SHP77 (cell line): ENCODE measurements around the gene DGKB.

Experiments
- DNase-seq, 2 experiments: peaks; one replicate each; lab custom pipeline; 2025; lab: John Stamatoyannopoulos, UW

The DGKB gene

DNA sequence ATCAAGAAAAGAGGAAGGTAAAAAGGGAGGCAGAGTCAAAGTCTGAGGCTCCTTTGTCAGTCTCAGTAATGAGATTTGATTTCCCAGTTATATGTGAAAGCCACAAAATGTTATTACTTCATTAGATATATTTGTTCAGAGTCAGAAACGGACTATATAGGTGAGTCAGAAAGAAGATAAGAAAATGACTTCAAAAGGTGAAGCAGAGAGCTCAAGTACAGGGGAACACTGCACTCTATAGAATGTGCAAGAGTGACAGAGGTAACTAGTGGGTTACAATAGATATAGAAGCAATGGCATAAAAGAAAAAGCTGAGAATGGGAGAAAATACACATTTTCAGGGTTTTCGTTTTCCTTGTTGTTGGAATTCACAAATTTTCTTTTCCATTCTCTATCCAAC is 43.3 kb downstream of the DGKB start:
- no peak for DNase-seq

DNA sequence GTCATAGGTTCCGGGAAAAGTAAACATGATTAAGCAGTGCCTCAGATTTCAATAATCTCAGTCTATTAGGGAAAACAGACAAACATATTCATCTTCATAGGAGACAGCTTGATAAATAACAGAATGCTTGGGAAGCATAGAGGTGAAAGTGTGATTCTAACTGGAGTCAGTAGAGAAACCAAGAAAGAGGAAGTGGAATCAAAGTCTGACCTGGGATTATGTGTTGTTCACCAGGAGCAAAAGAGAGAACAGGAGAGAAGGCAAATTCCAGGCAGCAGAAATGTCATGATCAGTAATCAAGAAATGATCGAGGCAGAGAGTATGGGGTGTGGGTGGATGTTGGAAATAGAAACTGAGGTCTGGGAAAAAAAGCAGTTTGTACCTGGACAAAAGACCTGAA is 43.7 kb downstream of the DGKB start:
- DNase-seq, result no peak

DNA sequence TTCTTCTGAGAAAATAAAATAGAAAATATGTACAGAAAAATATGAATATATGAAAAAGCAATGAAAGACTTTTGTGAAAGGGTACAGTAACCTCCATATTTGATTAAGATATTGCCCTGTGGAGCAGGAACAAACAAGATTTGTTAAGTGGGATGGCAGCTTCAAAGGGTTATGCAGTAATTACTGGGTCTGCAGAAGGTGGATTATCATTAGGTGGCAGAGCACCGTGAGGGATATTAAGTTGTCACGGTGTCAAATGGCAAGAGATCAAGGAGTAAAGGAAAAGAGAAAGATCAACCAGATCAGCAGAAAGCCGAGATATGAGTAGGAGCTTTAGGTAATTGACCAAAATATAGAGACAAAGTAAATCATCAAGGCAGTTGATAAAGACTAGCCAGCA is 44.1 kb downstream of the DGKB start:
- no peak for DNase-seq

DNA sequence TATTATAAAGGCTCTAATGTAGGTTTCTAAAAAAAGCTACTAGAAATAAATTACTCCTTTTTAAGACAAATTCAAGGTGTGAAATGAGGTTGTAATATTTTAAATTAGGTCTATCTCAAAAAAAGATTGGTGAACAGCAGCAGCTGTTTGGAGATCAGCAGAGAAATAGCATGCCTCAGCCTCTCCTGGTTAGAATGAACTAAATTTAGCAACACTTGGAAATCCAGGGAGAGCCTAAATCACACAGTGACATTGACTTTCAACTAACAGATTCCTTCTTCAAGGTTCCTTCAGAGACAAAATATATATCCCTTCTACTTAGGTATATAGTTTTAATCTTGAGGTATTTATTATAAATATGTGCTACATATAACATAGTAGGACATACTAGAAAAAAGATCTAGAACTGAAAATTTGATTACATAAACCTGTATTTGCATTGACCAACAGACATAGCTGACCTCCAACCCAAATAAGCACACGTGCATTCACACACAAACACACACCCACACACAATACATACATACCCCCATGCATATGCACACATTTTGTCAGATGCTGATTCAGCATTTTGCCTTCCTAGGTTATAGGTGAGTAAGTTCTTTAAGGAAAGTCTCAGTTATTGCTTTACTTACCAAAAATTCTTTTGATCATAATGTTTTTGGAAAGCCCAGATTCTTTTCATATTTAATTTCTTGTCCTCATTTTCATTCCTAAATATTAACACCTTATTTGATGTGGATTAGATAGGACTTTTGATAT is 47.3 kb downstream of the DGKB start:
- peak in 1 of 2 experiments; percentile 10 for DNase-seq

DNA sequence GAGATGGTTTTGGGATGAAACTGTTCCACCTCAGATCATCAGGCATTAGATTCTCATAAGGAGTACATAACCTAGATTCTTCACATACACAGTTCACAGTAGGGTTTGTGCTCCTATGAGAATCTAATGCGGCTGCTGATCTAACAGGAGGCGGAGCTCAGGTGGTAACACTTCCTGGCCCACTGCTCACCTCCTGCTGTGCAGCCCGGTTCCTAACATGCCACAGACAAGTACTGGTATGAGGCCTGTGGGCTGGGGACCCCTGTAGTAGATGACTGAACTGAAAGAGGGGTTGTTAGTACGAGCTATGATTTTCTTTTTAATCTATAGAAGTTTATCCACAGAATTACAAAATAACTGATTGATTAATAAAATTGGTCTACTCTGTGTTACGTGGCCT is 48.1 kb downstream of the DGKB start:
- no peak for DNase-seq

DNA sequence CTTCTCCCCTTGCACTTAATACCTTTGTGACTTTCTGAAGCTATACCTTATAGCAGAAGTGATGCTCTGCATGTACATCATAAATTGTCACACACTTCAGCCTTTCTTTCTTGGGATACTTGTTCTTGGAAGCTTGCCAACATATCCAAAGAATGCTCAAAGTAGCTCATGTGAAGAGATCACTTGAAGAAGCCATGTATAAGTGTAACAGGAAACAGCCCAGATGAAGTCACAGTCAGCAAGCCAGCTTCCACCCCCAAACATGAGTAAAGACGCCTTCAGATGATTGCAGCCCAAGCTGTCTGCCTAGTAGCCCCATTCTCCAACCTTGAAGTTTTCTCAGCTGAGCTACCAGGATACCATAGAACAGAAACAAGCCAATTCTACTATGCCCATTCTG is 50.9 kb downstream of the DGKB start:
- DNase-seq, result no peak

DNA sequence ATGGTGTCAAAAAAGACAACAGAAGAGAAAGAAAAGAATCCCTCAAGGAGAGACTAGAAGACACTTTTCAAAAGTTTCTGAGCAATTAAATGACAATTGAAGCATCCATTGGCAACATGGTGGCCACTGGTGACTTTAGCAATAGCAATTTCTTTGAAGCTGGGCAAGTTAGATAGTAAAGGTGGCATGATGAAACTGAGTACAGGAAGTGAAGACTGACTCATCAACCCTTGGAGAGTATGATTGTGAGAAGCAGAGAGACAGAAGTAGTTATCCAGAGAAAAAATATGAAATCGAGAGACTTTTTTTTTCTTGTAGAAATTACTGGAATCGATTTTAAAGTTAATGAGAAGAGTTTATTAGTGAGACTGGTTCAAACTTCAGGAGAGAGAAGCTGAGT is 52.5 kb downstream of the DGKB start:
- no peak for DNase-seq

DNA sequence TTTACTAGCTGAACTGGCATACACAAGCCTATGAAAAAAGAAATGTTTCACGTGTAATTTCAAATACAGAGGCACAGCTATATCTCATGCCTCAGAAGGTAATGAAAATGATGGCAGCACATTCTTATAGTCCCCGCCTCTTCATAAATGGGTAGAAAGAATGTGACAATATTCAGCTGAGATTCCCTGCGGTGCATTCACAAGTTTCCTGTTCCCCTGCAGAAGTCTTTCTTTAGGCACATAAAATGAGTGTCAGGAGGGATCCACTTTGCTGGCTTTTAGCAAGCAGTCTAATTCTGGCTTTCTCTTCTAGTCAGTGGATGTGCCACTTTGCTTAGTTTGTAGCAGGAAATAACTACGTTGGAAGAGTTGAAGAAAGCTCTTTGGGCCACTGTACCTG is 56.1 kb downstream of the DGKB start:
- DNase-seq, result no peak

DNA sequence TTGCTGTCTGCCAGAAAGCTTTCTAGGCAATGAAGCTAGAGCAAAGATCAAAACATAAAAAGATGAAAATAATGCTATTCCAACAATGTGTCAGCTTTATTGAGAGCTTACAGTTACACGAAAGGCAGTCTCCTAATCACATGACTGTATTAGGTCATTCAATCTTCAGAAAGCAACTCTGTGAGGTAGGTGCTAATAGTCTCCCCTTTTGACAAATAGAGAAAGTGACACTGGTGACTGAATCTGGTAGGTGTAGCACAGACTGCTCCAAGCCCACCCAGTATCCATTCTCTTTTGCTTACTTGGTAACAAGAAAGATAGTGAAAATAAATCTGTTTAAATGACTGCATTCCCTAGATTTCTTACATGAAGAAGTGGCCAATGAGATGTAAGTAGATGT is 58.8 kb downstream of the DGKB start:
- DNase-seq, result no peak

DNA sequence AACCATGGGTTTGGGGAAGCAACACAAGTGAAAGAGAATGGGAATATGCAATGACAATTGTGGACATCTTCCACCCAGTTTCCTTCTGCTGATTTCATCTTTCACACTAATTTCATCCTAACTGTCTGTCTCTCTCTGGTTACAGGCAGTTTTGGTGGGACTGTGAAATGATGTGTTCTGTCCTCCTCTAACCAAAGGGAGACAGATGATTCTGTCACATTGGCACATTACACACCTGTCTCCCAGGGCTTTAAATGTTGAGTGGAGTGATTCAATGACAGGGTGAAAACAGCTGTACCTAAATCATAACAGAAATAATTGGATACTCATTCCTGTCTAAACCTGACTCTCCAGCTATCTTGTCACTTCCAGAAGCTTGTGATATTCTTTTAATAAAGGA is 60.0 kb downstream of the DGKB start:
- no peak for DNase-seq

DNA sequence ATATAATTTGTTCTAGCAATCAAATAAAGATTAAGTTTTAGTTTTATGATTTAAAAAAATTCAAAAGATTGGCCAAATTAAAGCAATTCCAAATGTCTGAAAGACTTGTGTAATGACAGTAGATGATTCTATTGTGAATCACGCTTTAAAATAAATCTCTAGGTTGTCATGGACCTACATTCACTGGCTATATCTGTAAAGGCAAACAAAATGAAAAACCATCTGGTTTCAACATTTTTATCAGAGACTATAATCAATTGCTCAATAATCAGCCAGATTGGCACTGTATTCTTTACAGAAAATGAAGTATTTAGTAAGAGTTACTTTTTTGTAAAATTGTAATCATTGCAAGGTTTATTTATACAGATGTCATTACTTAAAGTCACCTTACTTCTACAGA is 60.7 kb downstream of the DGKB start:
- no peak for DNase-seq

DNA sequence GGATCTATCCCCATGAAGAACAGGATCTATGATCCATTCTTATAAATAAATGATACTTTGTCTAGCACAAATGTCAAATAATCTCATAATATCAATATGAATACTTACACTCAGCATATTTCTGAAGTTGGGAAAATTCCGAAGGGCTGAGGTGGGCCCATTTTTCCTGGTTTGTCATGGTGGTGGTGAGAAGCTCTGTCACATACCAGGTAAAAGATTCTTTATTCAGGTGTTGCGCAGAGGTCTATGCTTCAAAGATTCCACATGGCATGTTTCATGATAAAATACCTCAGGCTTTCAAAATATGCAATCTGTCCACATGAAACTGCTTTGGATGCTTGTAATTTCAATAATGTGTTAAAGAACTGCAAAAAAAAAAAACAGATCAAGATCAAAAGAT is 61.5 kb downstream of the DGKB start:
- no peak for DNase-seq

DNA sequence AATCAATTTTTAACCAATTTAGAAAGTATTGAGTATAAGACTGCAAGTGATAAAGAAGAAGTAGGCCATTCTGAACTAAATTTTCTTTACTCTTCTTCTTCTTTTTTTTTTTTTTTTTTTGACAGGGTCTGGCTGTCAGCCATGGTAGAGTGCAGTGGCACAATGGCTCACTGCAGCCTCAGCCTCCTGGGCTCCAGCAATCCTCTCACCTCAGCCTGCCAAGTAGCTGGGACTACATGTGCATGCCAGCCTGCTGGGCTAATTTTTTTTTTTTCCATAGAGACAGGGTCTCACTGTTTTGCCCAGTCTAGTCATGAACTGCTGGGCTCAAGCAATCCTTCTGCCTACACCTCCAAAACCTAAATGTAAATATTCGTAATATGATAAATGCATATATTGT is 63.2 kb downstream of the DGKB start:
- peak in 1 of 2 experiments; percentile 40 for DNase-seq

DNA sequence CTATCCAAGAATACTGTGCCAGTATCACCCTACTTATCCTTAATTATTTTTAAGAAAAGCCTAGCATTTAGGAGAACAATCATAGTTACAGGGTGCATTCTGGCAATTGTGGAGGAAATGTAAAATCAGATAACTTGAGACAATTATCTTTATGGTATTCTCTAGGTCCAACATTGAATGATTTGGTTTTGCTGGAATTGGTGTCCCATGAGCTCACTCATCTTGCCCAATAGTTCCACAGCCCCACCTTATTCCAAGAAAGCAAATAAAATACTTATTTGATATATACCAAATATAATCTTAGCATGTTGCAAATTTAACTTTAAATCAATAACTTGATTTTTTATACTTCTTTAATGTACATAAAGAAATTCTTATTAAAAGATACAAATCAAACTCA is 65.3 kb downstream of the DGKB start:
- DNase-seq, result no peak

DNA sequence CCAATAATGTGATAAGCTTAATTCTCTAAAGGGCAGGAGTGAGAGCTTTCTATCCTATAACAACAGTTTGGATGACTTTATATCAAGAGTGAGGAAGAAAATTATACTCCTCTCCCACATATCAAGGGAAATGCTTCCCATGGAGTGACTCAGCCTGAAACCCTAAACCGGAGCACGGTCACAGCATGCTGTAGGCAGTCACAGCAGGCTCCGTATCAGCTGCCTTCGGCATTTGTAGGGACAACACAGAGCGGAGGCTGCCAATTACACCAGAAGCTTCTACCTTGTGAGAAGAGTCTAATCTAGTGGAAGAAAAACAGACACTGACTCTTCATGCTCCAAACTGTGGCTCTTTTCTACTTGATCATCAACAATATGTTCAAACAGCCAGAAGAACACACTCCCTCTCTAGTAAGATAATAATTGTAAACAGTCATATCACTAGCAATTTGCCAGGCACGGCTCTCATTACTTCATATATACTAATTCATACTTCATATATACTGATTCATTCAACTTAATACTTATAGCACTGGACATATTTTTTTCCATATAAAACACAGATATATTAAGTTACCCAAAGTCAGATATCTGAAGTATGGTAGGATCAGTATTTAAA is 65.9 kb downstream of the DGKB start:
- DNase-seq, result peak; percentile 76 to 89

DNA sequence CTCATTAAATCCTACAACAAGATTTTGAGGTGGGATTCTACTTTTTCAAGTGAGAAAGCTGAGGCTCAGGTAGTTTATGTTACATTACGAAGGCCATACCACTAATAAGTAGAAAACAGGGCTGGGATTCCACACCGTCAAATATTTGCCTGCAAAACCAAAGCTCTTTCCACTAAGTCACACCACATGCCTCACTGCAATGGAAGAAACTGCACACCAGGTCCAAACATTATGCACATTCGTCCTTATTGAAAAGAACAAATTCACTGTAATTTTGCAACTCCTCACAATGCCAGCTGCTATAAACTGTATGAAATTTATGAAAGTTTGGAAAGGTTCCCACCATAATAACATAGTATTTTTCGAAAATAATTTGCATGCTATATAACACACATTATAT is 66.5 kb downstream of the DGKB start:
- DNase-seq, result peak; percentile 8 to 9

DNA sequence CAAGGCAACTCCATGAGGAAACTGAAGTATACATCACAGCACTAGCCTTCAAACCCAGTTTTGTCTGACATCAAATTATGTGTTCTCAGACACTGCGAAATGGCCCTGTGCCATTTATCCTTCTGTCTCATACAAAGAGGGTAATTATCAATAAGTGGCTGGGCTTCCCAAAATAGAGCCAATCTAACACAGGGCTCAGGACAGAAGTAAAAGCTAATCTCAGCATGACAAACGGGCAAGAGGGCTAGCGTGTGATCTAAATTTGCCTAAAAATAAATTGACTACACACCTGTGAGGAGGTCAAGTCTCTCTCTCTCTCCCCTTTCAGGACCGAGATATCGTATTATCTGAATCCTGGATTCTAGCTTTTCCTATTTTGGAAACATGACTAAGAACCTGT is 67.2 kb downstream of the DGKB start:
- DNase-seq, result peak; percentile 48 to 60

DNA sequence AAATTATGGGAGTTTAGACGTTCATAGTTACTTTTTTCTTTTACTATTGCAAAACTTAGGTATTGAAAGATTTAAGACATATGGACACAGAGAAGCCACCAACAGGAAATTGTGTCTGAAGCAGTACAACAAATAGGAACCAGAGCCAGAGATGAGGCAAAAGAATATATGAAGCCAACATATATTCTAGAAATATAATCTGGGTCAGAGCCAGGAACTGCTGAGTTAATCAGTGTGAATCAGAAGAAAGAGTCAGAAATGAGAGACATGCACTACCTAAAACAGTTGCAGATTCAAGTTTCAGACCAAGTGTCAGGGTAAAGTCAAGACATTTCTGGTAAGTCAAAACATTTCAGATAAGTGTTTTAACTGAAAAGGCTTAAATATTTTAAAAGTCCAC is 67.7 kb downstream of the DGKB start:
- DNase-seq, result no peak

DNA sequence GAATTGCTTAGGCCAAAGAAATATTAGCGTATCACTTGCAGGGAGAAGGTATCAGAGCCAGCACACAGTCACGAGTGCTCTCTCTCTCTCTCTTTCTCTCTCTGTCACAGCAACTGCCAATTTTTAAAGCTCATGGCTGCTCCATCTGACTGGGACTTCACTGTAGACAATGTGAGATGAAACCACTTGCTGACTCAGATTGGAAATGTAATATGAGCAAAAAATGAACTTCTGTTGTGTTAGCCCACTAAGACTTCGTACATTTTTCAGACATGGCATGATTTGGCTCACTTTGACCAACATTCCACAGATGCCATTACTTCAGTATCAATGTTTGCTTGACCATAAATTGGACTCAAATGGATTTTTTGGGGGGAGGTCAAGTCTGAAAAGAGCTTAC is 68.1 kb downstream of the DGKB start:
- no peak for DNase-seq

DNA sequence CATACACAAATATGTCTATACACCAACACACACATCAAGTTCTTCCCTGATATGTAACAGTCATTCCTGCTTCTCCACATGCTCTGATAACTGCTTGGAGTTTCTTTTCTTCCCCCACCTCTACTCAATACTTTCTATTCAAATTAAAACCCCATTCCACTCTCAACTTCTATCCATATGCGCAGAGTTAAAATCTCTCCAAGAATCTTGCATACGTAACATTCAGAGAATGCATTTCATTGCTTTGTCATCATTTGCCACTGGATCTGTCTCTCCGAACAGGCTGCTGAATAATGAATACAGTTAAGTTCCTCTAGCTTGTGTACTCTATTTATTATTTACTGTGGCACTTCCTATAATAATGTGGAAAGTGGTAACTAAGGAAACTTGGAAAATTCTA is 68.8 kb downstream of the DGKB start:
- no peak for DNase-seq

DNA sequence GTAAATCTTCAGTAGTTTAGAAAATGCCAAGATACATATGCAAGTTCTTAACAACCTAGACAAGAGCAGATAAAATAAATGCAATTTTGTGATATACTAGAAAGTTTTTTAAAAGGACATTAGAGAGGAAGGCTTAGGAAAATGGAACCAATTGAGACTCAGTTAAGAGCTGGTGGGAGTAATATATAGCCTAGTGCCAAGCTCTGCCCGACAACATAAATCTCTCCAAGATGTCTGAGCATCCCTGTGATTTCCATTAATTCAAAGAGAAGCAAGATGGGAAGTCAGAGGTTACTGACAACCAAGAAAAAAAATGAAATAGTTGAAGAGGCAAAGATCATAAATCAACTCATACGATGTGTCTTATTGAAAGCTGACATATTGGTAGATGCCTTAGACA is 74.5 kb downstream of the DGKB start:
- no peak for DNase-seq

DNA sequence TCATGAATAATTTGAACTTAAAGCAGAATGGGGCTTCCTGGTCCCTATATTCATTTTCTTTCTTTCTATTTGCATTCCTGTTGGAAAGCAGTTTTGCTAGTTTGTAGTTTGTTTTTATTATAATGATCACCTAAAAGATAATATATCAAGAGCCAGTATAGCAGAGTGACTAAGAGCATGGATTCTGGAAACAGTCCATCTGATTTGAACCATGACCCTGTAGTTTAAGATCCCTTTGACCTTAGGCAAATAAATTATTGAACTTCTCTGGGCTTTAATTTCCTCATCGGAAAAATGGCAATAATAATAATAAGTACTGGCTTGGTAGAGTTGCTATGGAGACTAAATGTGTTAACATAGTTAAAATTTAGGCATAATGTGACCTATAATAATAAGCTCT is 76.1 kb downstream of the DGKB start:
- no peak for DNase-seq

DNA sequence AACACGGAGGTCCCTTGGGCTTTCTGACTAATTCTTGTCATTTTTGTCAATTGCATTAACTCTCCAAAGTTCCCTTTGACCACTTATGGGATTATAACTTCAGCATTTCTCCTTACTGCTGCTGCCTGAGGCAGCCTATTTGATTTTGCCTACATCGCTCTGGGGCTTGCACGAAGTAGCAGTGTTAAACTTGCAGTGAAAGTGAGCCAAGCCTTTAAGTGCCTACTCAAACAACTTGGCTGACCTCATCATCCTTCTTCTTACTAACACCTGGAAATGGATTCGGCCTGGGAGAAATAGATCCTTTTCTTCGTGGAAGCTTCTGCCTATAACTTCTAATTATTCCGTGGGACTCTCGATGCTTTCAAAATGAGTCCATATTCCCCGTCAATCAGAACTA is 76.6 kb downstream of the DGKB start:
- DNase-seq, result no peak

DNA sequence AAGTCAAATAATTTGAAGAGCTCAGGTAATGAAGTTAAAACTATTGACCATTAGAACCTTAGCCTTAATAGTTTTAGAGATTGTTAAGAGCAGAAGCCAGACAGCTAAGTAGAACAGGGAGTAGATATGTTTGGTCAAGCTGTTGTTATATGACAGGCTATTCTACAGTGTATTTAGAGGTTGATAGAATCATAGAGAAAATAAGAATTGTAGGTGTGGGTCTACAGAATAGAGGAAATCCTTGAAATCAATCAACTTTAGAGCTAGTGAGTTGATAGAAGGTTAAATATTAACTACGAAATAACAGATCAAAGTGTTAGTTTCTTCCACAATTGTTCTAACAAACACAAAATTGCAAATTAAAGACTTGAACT is 80.1 kb downstream of the DGKB start:
- no peak for DNase-seq
